Ascending aorta (tissue), 2 donors: ENCODE results near the gene GOLGA6L2. TPM values are rescaled to one million over a fixed set of nuclear protein-coding genes. Genes with fewer than 3 reads are reported as not detected.

Experiments
- DNase-seq, 2 donors: peaks; one replicate each; pipeline ENCODE4 v3.0.0-alpha.2; 2019; ENCODE audit warnings: low spot score in 2 of 2
- H3K27ac ChIP-seq, 2 donors: fragments of 200-600 bp; sonication (generic); one replicate each; pipeline ENCODE4 v1.5.1; 2016 to 2017; ENCODE audit warnings: mild to moderate bottlenecking in 1 of 2
- H3K27me3 ChIP-seq: fragments of 200-600 bp; sonication (generic); one replicate; pipeline ENCODE4 v1.5.1; 2017
- H3K36me3 ChIP-seq, 2 donors: fragments of 200-600 bp; sonication (generic); one replicate each; pipeline ENCODE4 v1.5.1; 2016
- H3K4me1 ChIP-seq, 2 donors: fragments of 200-600 bp; sonication (generic); one replicate each; pipeline ENCODE4 v1.5.1; 2016 to 2017; ENCODE audit warnings: mild to moderate bottlenecking in 1 of 2
- H3K4me3 ChIP-seq, 2 donors: fragments of 200-600 bp; sonication (generic); one replicate each; pipeline ENCODE4 v1.5.1; 2016 to 2017; ENCODE audit warnings: mild to moderate bottlenecking in 1 of 2
- H3K9me3 ChIP-seq, 2 donors: fragments of 200-600 bp; sonication (generic); one replicate each; pipeline ENCODE4 v1.5.1; 2016
- CTCF ChIP-seq, 3 experiments: fragments of 200-600 bp in 2 of 3; fragments of 450-650 bp in 1 of 3; sonication (generic) in 2 of 3; IDR thresholded peaks; one replicate each; pipeline ENCODE4 v1.5.1; 2016 to 2019; ENCODE audit warnings: antibody characterized with exemption in 3 of 3, mild to moderate bottlenecking in 1 of 3, moderate library complexity in 1 of 3
- intact Hi-C: fragments of 100-400 bp; cut with DNase I; formaldehyde crosslinking; loops from one replicate; pipeline ENCODE4 v1.15.1; 2023
- total RNA-seq: library from RNA; depleted of rRNA; stranded (reverse); fragments of >200 nt; gene quantifications from one replicate; pipeline ENCODE4 v1.1.0, GENCODE V29; 2016

The GOLGA6L2 gene
- total RNA-seq, 1 donor from 2014 or later = not detected

- Histone ChIP-seq H3K9me3 (no peaks in the 10 kb centered on the region), H3K36me3 (no peaks in the 10 kb centered on the region), H3K27ac (no peak overlapping the region), H3K4me3 (no peak overlapping the region), H3K4me1 (no peaks in the 10 kb centered on the region), H3K27me3 (no peaks in the 10 kb centered on the region)
- TF ChIP-seq CTCF (IDR thresholded peaks at IDR 0.05) = no peak
- intact Hi-C loops = no loop called here
- DNase-seq = no peak
These were observed 582 bp downstream of the GOLGA6L2 start for GRCh38 chr15:23446215-23447106.

DNA sequence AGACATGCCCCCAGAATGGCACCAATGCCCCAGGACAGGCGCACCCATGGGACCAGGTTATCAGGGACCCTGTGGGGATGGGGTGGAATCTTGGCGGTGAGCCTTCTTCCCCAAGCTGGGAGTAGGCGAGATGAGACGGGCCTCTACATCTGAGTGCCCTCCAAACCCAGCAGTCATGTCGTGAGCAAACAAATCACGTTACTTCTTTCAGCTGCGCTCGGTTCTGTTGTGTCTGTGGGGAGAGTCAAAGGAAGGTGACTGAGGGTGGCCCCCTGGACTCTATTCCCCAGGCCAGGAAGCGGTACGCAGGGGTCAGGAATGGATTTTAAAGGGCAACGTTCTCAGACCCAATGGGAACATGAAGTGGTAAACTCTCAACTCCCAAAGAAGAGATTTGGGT lies 2.8 kb downstream of the GOLGA6L2 start:
- no peak for DNase-seq
- no peaks in the 10 kb centered on the region for H3K4me1 ChIP-seq
- no peaks in the 10 kb centered on the region for H3K27me3 ChIP-seq
- intact Hi-C loops = no loop called here
- TF ChIP-seq CTCF (IDR thresholded peaks at IDR 0.05) = no peak
- H3K36me3 ChIP-seq = no peaks in the 10 kb centered on the region
- no peak overlapping the region for H3K27ac ChIP-seq
- no peaks in the 10 kb centered on the region for H3K9me3 ChIP-seq
- no peak overlapping the region for H3K4me3 ChIP-seq

DNA sequence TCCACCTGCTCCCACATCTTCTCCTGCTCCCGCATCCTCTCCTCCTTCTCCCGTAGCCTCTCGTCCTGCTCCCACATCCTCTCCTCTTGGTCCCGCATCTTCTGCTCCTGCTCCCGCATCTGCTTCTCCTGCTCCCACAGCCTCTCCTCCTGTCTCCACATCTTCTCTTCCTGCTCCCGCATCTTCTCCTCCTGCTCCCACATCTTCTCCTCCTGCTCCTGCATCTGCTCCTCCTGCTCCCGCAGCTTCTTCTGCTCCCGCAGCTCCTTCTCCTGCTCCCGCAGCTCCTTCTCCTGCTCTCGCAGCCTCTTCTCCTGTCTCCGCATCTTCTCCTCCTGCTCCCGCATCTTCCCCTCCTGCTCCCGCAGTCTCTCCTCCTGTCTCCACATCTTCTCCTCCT lies 5.8 kb downstream of the GOLGA6L2 start:
- Histone ChIP-seq H3K27ac (no peak overlapping the region), H3K36me3 (no peaks in the 10 kb centered on the region), H3K27me3 (no peaks in the 10 kb centered on the region), H3K9me3 (no peaks in the 10 kb centered on the region), H3K4me3 (no peak overlapping the region), H3K4me1 (no peaks in the 10 kb centered on the region)
- intact Hi-C loops = no loop called here
- DNase-seq = no peak
- no peak for TF ChIP-seq CTCF (IDR thresholded peaks at IDR 0.05)

DNA sequence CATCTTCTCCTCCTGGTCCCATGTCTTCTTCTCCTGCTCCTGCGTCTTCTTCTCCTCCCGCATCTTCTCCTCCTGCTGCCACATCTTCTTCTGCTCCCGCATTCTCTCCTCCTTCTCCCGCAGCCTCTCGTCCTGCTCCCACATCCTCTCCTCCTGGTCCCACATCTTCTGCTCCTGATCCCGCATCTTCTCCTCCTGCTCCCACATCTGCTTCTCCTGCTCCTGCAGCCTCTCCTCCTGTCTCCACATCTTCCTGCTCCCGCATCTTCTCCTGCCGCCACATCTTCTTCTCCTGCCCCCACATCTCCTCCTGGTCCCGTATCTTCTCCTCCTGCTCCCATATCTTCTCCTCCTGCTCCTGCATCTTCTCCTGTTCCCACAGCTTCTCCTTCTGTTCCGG lies 6.4 kb downstream of the GOLGA6L2 start:
- Histone ChIP-seq H3K4me3 (no peak overlapping the region), H3K36me3 (no peaks in the 10 kb centered on the region), H3K27me3 (no peaks in the 10 kb centered on the region), H3K9me3 (no peaks in the 10 kb centered on the region), H3K4me1 (no peaks in the 10 kb centered on the region), H3K27ac (no peak overlapping the region)
- intact Hi-C loops = no loop called here
- TF ChIP-seq CTCF (IDR thresholded peaks at IDR 0.05) = no peak
- DNase-seq = no peak

DNA sequence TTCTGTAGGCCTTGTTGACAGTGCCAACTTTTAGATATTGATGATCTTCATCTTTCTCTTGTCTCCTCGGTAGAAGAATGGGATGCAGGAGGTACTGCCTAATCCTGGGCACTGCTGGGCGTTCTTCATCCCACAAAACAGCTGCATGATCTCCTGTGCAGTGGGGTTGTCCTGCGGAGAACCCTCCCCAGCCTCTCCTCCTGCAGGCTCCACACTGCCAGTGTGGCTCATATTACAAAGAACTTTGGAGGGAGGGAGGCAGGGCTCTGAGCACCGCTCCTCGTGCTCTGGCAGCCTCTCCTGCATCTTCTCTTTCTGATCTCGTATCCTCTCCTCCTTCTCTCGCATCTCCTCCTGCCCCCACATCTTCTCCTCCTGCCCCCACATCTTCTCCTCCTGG lies 7.5 kb downstream of the GOLGA6L2 start:
- Histone ChIP-seq H3K9me3 (no peaks in the 10 kb centered on the region), H3K27ac (no peak overlapping the region), H3K4me1 (no peaks in the 10 kb centered on the region), H3K36me3 (no peaks in the 10 kb centered on the region), H3K27me3 (no peaks in the 10 kb centered on the region), H3K4me3 (no peak overlapping the region)
- no peak for DNase-seq
- no peak for TF ChIP-seq CTCF (IDR thresholded peaks at IDR 0.05)
- intact Hi-C loops = no loop called here
